Breast epithelium (tissue), 3 donors: Measurements from ENCODE around the gene SORBS1.

ENCODE experiments used
- CTCF ChIP-seq, 3 donors: fragments of 450-650 bp; IDR thresholded peaks; one replicate each; pipeline ENCODE4 v1.5.1; 2016 to 2017; ENCODE audit warnings: antibody characterized with exemption in 3 of 3, mild to moderate bottlenecking in 3 of 3, moderate library complexity in 3 of 3
- POLR2AphosphoS5 ChIP-seq, 3 donors: sonication (generic); formaldehyde crosslinking; IDR thresholded peaks; one replicate each; pipeline ENCODE4 v1.6.1; 2017; ENCODE audit warnings: antibody characterized with exemption in 3 of 3

GRCh38 chr10:95403700-95404461, 157.3 kb downstream of the SORBS1 start:
- TF ChIP-seq POLR2AphosphoS5 (IDR thresholded peaks at IDR 0.05): no peak
- TF ChIP-seq CTCF (IDR thresholded peaks at IDR 0.05): no peak
